Neural cell (in vitro differentiated cells): Measurements from ENCODE around the gene ZNF394.

ENCODE experiments used
- EP300 ChIP-seq: fragments of 450-650 bp; conservative IDR thresholded peaks from 2 replicates; pipeline ENCODE4 v1.6.1; 2014; ENCODE audit warnings: antibody characterized with exemption, mild to moderate bottlenecking, moderate library complexity; ENCODE audit not compliant: poor library complexity, severe bottlenecking
- POLR2AphosphoS5 ChIP-seq: IDR thresholded peaks from 2 replicates; pipeline ENCODE4 v1.6.1; 2012
- TF ChIP-seq, protein P1 (sequence below): IDR thresholded peaks from 2 replicates; pipeline ENCODE4 v1.6.1; 2012; ENCODE audit warnings: borderline replicate concordance
- TF ChIP-seq, protein P2 (sequence below): fragments of 450-650 bp; IDR thresholded peaks from 2 replicates; pipeline ENCODE4 v1.5.1; 2014; ENCODE audit warnings: antibody characterized with exemption, mild to moderate bottlenecking, moderate library complexity; ENCODE audit not compliant: poor library complexity, severe bottlenecking

DNA sequence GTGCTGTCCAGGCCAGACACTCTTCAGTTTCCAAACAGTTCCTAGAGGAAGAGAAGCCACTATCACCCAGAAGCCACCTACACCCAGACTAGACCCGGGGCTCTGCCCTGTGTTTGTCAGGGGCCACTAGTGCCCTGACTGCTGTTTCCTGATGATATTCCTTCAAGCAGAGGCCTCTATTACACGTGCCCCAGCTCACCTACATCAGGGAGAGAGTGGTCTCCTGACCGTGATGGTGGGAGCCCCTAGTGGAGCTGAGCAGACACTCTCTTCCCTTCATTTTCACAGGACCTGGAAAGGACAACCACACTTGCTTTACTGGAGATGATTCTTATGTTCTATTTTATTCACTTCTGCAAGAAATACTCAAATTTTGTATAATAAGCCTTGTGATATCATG is 9.2 kb downstream of the ZNF394 start:
- TF ChIP-seq, protein P1, sequence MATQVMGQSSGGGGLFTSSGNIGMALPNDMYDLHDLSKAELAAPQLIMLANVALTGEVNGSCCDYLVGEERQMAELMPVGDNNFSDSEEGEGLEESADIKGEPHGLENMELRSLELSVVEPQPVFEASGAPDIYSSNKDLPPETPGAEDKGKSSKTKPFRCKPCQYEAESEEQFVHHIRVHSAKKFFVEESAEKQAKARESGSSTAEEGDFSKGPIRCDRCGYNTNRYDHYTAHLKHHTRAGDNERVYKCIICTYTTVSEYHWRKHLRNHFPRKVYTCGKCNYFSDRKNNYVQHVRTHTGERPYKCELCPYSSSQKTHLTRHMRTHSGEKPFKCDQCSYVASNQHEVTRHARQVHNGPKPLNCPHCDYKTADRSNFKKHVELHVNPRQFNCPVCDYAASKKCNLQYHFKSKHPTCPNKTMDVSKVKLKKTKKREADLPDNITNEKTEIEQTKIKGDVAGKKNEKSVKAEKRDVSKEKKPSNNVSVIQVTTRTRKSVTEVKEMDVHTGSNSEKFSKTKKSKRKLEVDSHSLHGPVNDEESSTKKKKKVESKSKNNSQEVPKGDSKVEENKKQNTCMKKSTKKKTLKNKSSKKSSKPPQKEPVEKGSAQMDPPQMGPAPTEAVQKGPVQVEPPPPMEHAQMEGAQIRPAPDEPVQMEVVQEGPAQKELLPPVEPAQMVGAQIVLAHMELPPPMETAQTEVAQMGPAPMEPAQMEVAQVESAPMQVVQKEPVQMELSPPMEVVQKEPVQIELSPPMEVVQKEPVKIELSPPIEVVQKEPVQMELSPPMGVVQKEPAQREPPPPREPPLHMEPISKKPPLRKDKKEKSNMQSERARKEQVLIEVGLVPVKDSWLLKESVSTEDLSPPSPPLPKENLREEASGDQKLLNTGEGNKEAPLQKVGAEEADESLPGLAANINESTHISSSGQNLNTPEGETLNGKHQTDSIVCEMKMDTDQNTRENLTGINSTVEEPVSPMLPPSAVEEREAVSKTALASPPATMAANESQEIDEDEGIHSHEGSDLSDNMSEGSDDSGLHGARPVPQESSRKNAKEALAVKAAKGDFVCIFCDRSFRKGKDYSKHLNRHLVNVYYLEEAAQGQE = no peak
- TF ChIP-seq, protein P2, sequence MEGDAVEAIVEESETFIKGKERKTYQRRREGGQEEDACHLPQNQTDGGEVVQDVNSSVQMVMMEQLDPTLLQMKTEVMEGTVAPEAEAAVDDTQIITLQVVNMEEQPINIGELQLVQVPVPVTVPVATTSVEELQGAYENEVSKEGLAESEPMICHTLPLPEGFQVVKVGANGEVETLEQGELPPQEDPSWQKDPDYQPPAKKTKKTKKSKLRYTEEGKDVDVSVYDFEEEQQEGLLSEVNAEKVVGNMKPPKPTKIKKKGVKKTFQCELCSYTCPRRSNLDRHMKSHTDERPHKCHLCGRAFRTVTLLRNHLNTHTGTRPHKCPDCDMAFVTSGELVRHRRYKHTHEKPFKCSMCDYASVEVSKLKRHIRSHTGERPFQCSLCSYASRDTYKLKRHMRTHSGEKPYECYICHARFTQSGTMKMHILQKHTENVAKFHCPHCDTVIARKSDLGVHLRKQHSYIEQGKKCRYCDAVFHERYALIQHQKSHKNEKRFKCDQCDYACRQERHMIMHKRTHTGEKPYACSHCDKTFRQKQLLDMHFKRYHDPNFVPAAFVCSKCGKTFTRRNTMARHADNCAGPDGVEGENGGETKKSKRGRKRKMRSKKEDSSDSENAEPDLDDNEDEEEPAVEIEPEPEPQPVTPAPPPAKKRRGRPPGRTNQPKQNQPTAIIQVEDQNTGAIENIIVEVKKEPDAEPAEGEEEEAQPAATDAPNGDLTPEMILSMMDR = no peak
- TF ChIP-seq POLR2AphosphoS5 (no peak), EP300 (no peak)
